GM21367 (cell line): ENCODE data around the gene TOMM70.
"Not testable (repeated sequence)": the region's sequence is repeated elsewhere in the genome, so short reads cannot be mapped to it uniquely, and the experiment has no call there.

Source experiments
- ATAC-seq: cut with Tn5 transposase; IDR thresholded peaks from one replicate; pipeline ENCODE4 v1.9.1; 2021; ENCODE audit not compliant: unreplicated experiment

Gene TOMM70

DNA sequence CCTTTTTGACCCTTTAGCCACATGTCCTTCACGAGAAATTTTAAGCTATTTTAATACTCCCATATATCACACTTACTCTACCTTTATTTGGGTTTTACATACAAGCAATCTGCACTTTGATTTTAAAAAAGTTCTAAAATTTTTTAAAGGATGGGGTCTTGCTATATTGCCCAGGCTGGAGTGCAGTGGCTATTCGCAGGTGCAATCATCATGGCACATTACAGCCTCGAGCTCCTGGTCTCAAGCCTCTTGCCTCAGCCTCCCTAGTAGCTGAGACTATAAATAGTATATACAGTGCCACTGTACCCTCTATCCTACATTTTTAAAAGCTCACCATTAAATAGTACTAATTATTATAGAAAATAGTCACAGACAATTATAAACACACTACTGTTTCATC lies 36.5 kb downstream of the TOMM70 start:
- no peak for ATAC-seq

DNA sequence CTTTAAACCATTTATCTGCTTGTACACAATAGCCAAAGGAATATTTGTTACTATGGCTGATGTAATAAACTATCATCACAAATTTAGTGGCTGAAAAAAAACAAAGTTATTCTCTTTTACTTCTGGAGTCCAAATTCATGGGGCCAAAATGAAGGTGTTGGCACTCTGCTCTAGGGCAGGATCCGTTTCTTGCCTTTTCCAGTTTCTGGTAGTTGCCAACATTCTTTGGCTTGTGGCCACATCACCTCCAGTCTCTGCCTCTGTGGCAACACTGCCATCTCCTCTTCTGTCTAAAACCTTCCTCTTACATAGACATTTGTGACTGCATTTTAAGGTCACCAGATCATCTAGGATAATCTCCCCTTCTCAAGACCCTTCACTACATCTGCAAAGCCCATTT lies 39.0 kb downstream of the TOMM70 start:
- no peak for ATAC-seq

GRCh38 chr3:100360757-100361496 lies 40.0 kb downstream of the TOMM70 start:
- no peak for ATAC-seq

DNA sequence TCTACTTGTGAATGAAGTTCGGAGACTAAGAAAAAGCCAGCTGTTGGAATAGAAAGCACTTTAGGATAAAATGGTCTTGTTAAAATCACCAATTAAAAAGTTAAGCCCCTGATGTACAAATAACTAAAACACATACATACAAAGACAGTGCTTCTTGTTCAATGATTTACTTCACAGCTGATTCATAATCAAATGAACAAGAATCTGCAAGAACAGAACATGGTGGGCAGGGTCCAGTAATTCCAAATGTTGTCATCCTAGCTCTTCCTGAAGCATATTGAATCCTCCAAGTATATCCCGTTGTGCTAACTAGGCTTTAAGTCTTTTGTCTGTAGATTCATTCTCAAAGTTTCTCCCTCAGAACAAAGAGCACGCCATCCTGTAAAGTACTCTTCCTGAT lies 41.9 kb downstream of the TOMM70 start:
- ATAC-seq = no peak

DNA sequence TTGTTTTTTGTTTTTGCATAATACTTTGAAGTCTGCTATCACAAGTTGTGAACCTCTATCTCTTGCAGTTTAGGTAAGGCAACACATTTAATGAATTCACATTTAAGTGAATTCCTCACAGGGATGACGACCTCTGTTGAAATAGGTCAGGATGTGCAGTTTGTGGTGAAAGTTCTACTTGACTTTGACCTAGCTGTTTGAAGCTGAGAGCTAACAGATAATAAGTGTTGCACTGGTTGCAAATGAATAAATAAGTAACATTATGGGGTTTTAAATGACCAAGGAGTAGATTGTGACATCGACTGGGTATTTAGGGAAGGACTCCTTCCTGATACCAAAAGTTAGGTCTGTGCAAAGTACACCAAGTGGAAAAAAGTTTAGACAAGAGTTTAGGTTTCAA lies 42.5 kb downstream of the TOMM70 start:
- no peak for ATAC-seq

DNA sequence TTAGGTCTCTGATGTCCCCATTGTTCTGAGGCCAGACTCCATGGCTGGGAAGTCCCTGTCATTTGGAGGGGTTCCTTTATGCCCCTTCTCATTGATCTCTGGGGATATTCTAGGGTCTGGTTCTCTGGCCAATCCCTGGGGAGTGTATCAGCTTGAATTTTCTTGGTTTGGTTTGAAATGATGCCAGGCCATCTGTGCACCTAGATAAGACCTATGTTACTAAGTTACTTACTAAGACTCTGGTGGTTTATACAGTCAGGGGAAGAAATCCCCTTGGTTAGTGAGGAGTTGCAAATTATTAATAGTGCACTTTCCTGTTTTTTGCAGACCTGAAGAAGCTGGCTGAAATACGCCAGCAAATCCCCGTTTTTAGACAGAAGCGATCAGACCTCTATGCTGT lies 46.0 kb downstream of the TOMM70 start:
- no peak for ATAC-seq

GRCh38 chr3:100352296-100353231 lies 48.3 kb downstream of the TOMM70 start:
- no peak for ATAC-seq

DNA sequence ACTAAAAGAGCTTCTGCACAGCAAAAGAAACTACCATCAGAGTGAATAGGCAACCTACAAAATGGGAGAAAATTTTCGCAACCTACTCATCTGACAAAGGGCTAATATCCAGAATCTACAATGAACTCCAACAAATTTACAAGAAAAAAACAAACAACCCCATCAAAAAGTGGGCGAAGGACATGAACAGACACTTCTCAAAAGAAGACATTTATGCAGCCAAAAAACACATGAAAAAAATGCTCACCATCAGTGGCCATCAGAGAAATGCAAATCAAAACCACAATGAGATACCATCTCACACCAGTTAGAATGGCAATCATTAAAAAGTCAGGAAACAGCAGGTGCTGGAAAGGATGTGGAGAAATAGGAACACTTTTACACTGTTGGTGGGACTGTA lies 49.1 kb downstream of the TOMM70 start:
- not testable (repeated sequence) for ATAC-seq

- ATAC-seq = no peak
Observed at GRCh38 chr3:100348727-100349126, 52.2 kb downstream of the TOMM70 start.

DNA sequence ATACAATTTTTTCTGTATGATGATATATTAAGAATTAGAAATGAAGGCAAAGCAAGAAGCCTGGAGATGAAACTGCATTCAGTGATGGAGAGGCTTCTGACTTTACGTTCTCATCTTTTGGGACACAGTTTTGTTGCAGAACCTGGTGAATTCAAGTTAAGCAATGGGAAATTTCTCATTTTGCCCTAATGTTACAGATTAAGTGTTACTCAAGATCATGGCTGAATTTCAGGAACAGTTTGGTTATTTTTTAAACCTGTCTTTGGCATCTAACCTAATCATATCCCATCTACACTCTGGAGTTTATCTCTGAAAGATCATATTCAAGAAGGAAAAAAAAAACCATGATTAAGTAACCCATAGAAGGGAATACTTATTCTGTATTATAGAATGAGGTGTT lies 60.4 kb downstream of the TOMM70 start:
- ATAC-seq = no peak

GRCh38 chr3:100339786-100340185 lies 61.1 kb downstream of the TOMM70 start:
- no peak for ATAC-seq

DNA sequence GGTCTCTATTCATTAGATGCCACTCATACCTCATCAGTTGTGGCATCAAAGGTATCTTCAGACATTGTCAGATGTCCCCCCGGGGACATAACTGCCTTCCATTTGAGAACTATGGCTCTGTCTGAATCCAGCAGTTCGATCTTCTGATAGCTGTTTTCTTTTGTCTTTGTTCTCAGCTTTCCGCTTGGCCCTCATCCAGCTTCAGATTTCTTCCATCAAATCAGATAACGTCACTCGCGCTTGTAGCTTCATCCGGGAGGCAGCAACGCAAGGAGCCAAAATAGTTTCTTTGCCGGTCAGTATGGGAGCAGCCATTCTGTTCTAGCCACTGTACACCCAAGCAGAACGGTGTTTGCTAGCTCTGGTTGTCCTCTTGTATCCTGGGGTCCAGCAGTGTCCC lies 62.0 kb downstream of the TOMM70 start:
- ATAC-seq = no peak

DNA sequence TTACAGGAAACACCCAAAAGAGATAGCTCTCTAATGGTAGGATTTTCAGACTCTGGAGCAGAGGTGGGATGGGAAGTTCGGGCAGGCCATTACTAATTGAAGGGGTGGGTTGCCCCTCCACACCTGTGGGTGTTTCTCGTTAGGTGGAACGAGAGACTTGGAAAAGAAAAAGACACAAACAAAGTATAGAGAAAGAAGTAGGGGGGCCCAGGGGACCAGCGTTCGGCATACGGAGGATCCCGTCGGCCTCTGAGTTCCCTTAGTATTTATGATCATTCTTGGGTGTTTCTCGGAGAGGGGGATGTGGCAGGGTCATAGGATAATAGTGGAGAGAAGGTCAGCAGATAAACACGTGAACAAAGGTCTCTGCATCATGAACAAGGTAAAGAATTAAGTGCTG lies 64.7 kb downstream of the TOMM70 start:
- not testable (repeated sequence) for ATAC-seq

- peak; percentile 41 for ATAC-seq
Observed at GRCh38 chr3:100335434-100335833, 65.5 kb downstream of the TOMM70 start.

DNA sequence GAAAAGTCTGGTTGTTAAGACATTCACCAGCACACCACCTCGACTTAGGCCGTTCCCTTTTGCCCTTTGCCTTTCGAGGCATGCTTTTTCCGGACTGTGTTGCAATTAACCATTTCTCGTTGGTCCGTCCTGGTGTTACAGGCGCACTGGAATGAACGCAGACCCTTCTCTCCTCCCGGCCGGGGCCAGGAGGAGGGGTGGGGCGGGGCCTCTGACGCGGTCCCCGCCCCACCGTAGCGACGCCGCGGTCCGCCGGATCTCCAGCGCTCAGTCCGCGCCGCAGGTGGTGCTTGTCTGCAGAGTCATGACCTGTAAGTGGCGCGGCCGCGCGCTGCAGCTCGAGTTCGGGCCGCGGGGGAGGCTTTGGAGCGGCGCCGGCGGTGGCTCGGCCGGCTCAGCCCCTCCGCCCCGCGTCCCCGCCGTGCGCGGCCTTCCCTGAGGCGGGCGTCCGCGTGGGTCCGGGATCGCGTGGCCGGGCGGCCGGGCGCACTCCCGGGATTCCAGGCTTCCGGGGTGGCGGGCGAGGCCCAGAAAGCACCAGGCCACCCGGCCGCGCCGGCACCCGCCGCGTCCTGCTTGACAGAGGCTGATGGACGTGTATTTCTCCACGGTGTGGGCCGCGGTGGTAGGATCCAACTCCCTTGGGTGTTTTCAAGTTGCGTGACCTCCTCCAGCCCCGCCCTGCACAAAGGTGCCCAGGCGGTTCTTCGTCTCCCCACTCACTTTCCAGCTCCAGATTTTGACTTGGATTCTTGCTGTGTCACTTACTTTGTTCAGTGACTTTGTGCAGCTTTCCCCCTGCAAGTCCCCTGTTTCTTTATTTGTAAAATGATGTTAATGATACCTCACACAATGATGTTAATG lies 66.2 kb downstream of the TOMM70 start, which contains the start of gene NIT2:
NIT2 (plus strand) TSS at position 270 of the 864 bp plus-strand sequence; CDS start at position 305, 35 bp downstream.
- ATAC-seq = peak; percentile 96

DNA sequence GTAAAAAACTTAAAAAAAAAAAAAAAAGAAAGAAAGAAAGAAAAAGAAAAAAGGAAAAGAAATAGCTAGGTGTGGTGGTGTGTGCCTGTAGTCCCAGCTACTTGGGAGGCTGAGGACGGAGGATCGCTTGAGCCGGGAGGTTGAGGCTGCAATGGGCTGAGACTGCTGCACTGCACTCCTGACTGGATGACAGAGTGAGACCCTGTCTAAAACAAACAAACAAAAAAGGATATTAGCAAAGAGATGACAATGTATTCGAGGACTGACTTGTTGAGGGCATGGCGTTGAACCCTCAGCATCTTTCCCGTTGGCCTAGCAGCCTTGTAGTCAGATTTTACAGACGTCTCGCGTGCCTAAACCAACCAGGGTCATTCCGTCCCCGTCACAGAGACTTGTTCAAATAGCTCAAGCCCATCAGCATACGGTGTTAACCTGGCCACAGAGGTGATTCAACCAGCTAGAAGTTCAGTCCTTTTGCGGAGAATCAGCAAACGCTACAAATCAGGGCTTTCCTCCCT lies 66.9 kb downstream of the TOMM70 start:
- ATAC-seq = no peak

GRCh38 chr3:100333051-100333450 lies 67.8 kb downstream of the TOMM70 start:
- no peak for ATAC-seq

GRCh38 chr3:100331660-100332059 lies 69.2 kb downstream of the TOMM70 start:
- no peak for ATAC-seq

GRCh38 chr3:100330651-100331050 lies 70.2 kb downstream of the TOMM70 start:
- no peak for ATAC-seq

DNA sequence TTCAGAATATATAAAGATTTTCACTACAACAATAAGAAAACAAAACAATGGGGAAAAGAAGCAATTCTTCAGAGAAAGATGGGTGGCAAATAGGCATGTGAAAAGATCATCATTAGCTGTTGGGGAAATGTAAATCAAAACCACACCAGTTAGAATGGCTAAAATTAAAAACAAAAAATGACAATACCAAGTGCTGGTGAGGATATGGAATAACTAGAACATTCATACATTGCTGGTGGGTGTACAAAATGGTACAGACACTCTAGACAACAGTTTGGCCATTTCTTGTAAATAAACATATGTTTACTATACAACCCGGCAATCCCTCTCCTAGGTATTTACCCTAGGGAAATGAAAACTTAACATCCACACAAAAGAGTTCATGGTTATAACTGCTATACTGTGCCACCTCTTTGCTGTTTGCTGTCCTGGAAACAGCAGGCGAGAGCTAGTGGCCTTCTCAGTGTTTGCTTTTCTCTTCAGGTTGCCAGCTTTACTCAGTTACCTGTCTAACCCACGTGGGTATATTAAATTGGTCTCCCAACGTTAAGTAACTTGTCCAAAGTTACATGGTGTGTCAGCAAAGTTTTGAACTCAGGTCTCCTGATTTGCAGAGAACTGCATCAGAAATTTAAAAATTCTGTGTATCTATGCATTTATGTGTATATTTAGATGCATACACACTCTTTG lies 70.9 kb downstream of the TOMM70 start:
- no peak for ATAC-seq
